Sigmoid colon (tissue), 7 donors: ENCODE data around the gene ITGB5. TPM values are rescaled to one million over a fixed set of nuclear protein-coding genes. Genes with fewer than 3 reads are reported as not detected.
A peak's percentile ranks its signal among the peaks of the same experiment; 100 is the strongest.

Experiments
- DNase-seq: peaks from one replicate; pipeline ENCODE4 v3.0.0-alpha.2; 2019
- H3K27ac ChIP-seq, 4 donors: fragments of 200-600 bp; sonication (generic); one replicate each; pipeline ENCODE4 v1.5.1; 2016 to 2019; ENCODE audit warnings: mild to moderate bottlenecking in 1 of 4
- H3K27me3 ChIP-seq, 3 donors: fragments of 200-600 bp; sonication (generic); one replicate each; pipeline ENCODE4 v1.5.1; 2019; ENCODE audit warnings: mild to moderate bottlenecking in 1 of 3
- H3K36me3 ChIP-seq, 4 donors: fragments of 200-600 bp; sonication (generic); one replicate each; pipeline ENCODE4 v1.5.1; 2016 to 2019
- H3K4me1 ChIP-seq, 4 donors: fragments of 200-600 bp; sonication (generic); one replicate each; pipeline ENCODE4 v1.5.1; 2017 to 2019
- H3K4me3 ChIP-seq, 4 donors: fragments of 200-600 bp; sonication (generic); one replicate each; pipeline ENCODE4 v1.5.1; 2017 to 2019; ENCODE audit warnings: mild to moderate bottlenecking in 2 of 4, moderate library complexity in 1 of 4
- H3K9me3 ChIP-seq, 4 donors: fragments of 200-600 bp in 3 of 4; sonication (generic) in 3 of 4; one replicate each; pipeline versions ENCODE4 v1.5.1 to v1.6.1; 2013 to 2019
- EP300 ChIP-seq, 4 donors: sonication (generic); formaldehyde crosslinking; IDR thresholded peaks; one replicate each; pipeline ENCODE4 v1.6.1; 2017; ENCODE audit warnings: antibody characterized with exemption in 4 of 4
- POLR2A ChIP-seq, 2 donors: fragments of 450-650 bp; IDR thresholded peaks; one replicate each; pipeline ENCODE4 v1.6.1; 2016; ENCODE audit warnings: antibody characterized with exemption in 2 of 2, mild to moderate bottlenecking in 2 of 2, moderate library complexity in 2 of 2
- POLR2AphosphoS5 ChIP-seq, 4 donors: sonication (generic); formaldehyde crosslinking; IDR thresholded peaks; one replicate each; pipeline ENCODE4 v1.6.1; 2017; ENCODE audit warnings: antibody characterized with exemption in 4 of 4
- WGBS, 2 donors: extraction: QIAGEN DNeasy Blood & Tissue Kit; methylation state at CpG; one replicate each; pipeline ENCODE4 v1.1.7; 2013; 5-methylcytosine and 5-hydroxymethylcytosine counted together
- intact Hi-C: fragments of 100-400 bp; cut with DNase I; formaldehyde crosslinking; loops from one replicate; pipeline ENCODE4 v1.15.1; 2023
- polyA plus RNA-seq, 3 donors: library from polyadenylated mRNA; stranded (reverse); fragments of 200-250 nt; gene quantifications; one replicate each; pipeline ENCODE4 v1.2.3, GENCODE V29; 2013
- total RNA-seq, 4 donors: library from RNA; depleted of rRNA; stranded (reverse); fragments of >200 nt; gene quantifications; one replicate each; pipeline ENCODE4 v1.1.0, GENCODE V29; 2016
- TF ChIP-seq, protein P1 (sequence below), 4 experiments: fragments of 450-650 bp in 3 of 4; fragments of 200-600 bp in 1 of 4; IDR thresholded peaks; one replicate each; pipeline ENCODE4 v1.5.1; 2016 to 2019; ENCODE audit warnings: antibody characterized with exemption in 4 of 4, mild to moderate bottlenecking in 3 of 4, moderate library complexity in 2 of 4
- donor health status: healthy with polysubstance abuse.
- donor health status: Bipolar disorder and iron deficiency.
- donor health status: healthy.

The ITGB5 gene
- total and polyA plus RNA-seq, 7 donors: 15.0 to 203 (median 89.2) TPM

DNA sequence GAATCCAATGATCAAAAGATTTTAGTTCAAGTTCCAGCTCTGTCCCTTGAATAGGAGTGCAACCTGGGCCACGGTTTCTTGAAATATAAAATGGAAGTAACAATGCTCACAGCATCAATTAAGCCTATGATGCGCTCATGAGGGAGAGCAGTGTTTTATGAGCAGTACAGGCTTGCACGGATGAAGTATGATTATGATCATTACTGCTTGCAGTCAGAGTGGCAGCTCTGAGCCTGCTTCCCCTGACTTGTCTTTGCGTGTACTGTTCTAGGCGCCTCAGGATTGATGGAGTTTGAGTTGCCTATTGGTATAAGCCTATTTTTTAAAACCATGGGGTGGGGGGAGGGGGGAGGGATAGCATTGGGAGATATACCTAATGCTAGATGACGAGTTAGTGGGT is 37.0 kb downstream of the ITGB5 start:
- WGBS, 2 donors: 91 to 92% methylated on average over 6 of the region's 6 CpGs
- intact Hi-C loops: no loop called here
- no peak overlapping the region for H3K4me3 ChIP-seq
- TF ChIP-seq POLR2AphosphoS5 (IDR thresholded peaks at IDR 0.05): no peak
- TF ChIP-seq EP300 (IDR thresholded peaks at IDR 0.05): no peak
- TF ChIP-seq, protein P1, sequence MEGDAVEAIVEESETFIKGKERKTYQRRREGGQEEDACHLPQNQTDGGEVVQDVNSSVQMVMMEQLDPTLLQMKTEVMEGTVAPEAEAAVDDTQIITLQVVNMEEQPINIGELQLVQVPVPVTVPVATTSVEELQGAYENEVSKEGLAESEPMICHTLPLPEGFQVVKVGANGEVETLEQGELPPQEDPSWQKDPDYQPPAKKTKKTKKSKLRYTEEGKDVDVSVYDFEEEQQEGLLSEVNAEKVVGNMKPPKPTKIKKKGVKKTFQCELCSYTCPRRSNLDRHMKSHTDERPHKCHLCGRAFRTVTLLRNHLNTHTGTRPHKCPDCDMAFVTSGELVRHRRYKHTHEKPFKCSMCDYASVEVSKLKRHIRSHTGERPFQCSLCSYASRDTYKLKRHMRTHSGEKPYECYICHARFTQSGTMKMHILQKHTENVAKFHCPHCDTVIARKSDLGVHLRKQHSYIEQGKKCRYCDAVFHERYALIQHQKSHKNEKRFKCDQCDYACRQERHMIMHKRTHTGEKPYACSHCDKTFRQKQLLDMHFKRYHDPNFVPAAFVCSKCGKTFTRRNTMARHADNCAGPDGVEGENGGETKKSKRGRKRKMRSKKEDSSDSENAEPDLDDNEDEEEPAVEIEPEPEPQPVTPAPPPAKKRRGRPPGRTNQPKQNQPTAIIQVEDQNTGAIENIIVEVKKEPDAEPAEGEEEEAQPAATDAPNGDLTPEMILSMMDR (IDR thresholded peaks at IDR 0.05): no peak
- TF ChIP-seq POLR2A (IDR thresholded peaks at IDR 0.05): no peak
- no peaks in the 10 kb centered on the region for H3K27me3 ChIP-seq
- peak overlapping the region in 1 of 4 donors; percentile 61 for H3K27ac ChIP-seq
- H3K9me3 ChIP-seq: no peaks in the 10 kb centered on the region
- H3K4me1 ChIP-seq: peaks cover 0 to 45% (median 32%) of the 10 kb centered on the region in 4 donors
- peaks cover 0 to 18% (median 5%) of the 10 kb centered on the region in 4 donors for H3K36me3 ChIP-seq
- no peak for DNase-seq

DNA sequence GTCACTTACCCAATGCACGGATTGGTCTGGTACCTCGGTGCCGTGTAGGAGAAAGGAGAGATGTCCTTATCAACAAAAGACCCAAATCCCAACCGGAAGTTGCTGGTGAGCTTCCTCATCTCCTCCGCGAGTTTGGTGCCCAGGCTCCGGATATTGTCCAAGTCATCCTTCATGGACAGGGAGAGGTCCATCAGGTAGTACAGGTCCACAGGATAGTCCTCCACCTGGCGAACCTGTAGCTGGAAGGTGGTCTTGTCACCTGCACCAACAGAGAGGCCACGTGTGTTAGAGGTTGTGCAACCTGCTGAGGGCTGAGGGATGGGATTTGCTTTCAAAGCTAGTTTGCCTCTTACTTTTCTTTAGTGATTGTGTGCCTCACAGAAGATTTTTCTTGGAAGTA is 38.9 kb downstream of the ITGB5 start:
- intact Hi-C loops: loop anchor here (5.0 kb wide), 1 partner anchor 39 kb away; the partner anchor contains the start of gene ITGB5
- WGBS, 2 donors: 93 to 95% methylated on average over 9 of the region's 9 CpGs
- Histone ChIP-seq H3K4me1 (peaks cover 0 to 61% (median 47%) of the 10 kb centered on the region in 4 donors), H3K4me3 (no peak overlapping the region), H3K27ac (no peak overlapping the region), H3K27me3 (no peaks in the 10 kb centered on the region), H3K36me3 (peaks cover 0 to 16% (median 5%) of the 10 kb centered on the region in 4 donors), H3K9me3 (no peaks in the 10 kb centered on the region)
- no peak for DNase-seq
- TF ChIP-seq, protein P1 (IDR thresholded peaks at IDR 0.05): no peak
- TF ChIP-seq EP300 (IDR thresholded peaks at IDR 0.05): no peak
- no peak for TF ChIP-seq POLR2A (IDR thresholded peaks at IDR 0.05)
- no peak for TF ChIP-seq POLR2AphosphoS5 (IDR thresholded peaks at IDR 0.05)

DNA sequence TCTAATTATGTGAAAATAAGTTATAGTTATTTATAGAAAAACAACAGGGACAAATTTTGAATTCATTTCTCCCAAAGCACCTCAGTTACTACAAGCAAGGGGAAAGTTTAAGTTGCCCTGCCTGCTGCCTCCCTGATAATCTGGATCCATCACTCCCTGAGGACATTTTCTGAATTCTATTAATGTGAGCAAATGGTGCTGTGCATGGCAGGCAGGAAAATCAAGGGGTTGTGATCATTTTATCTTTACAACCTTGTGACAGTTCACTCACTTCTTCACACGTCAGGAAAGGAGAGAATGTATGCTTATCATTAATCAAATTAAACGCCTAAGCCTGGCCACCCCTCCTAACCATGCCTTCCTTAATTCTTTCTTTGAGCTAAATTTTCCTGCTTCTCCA is 39.3 kb downstream of the ITGB5 start:
- H3K4me1 ChIP-seq: peaks cover 0 to 62% (median 50%) of the 10 kb centered on the region in 4 donors
- DNase-seq: no peak
- H3K27me3 ChIP-seq: no peaks in the 10 kb centered on the region
- no peak overlapping the region for H3K4me3 ChIP-seq
- TF ChIP-seq EP300 (IDR thresholded peaks at IDR 0.05) (no peak), POLR2AphosphoS5 (IDR thresholded peaks at IDR 0.05) (no peak), POLR2A (IDR thresholded peaks at IDR 0.05) (no peak)
- TF ChIP-seq, protein P1 (IDR thresholded peaks at IDR 0.05): no peak
- intact Hi-C loops: loop anchor here (5.0 kb wide), 1 partner anchor 39 kb away; the partner anchor contains the start of gene ITGB5
- 81 to 84% methylated on average over 2 of the region's 2 CpGs for WGBS, 2 donors
- H3K9me3 ChIP-seq: no peaks in the 10 kb centered on the region
- H3K36me3 ChIP-seq: peaks cover 0 to 16% (median 5%) of the 10 kb centered on the region in 4 donors
- H3K27ac ChIP-seq: no peak overlapping the region

DNA sequence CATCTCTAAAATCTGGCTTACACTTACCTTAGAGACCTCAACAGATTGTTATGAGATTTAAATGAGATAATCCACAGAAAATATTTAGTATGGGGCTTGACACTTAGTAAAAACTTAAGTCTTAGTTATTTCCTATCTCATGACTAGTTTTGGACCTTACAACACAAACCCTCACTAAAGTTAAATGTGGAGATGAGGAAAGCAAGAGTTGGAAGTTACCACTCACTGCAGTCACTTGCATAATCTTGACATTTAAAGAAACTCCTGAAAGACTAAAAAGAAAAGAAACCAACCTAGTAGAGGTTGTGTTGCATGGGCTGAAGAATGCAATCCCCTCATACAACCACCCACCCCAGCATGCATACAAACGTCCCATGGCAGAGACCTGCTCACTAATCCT is 40.1 kb downstream of the ITGB5 start:
- H3K9me3 ChIP-seq: no peaks in the 10 kb centered on the region
- WGBS, 2 donors: 87 to 95% methylated on average over 1 of the region's 1 CpG
- TF ChIP-seq POLR2AphosphoS5 (IDR thresholded peaks at IDR 0.05): no peak
- TF ChIP-seq, protein P1 (IDR thresholded peaks at IDR 0.05): no peak
- no peak for TF ChIP-seq EP300 (IDR thresholded peaks at IDR 0.05)
- no peak for TF ChIP-seq POLR2A (IDR thresholded peaks at IDR 0.05)
- H3K36me3 ChIP-seq: peaks cover 0 to 16% (median 5%) of the 10 kb centered on the region in 4 donors
- no peak overlapping the region for H3K4me3 ChIP-seq
- no peak for DNase-seq
- H3K4me1 ChIP-seq: peaks cover 0 to 62% (median 53%) of the 10 kb centered on the region in 4 donors
- intact Hi-C loops: loop anchor here (5.0 kb wide), 1 partner anchor 40 kb away; the partner anchor contains the start of gene ITGB5
- H3K27ac ChIP-seq: peak overlapping the region in 3 of 4 donors; percentile 85 to 91 (median 86)
- H3K27me3 ChIP-seq: no peaks in the 10 kb centered on the region
